ENCODE results near the gene GNAT2. TPM values are rescaled to one million over a fixed set of nuclear protein-coding genes. Genes with fewer than 3 reads are reported as not detected.

The GNAT2 gene
- total and polyA plus RNA-seq, 10 of the 15 experiments (the other 5 are each of a cell fraction or from before 2014, with no cell fraction given), result 0.08 to 1.3 (median 0.41) TPM

- H3K27me3 ChIP-seq (replicated peaks in 1 of 2; ENCODE audit: control insufficient read depth in 2 of 2, insufficient read depth in 2 of 2, low read length in 1 of 2), result no peaks in the 10 kb centered on the region
- 84% methylated on average over 7 of the region's 7 CpGs for WGBS (ENCODE audit: insufficient coverage, insufficient replicate concordance, low lambda C conversion rate, missing lambda C conversion rate)
- H2AFZ ChIP-seq (ENCODE audit: control insufficient read depth, low read depth, low read length), result no peak overlapping the region
- no peak overlapping the region for H3K9ac ChIP-seq (ENCODE audit: control insufficient read depth, insufficient read depth, low read length)
- in situ Hi-C loops (cut with MboI), result no loop called here
- no peaks in the 10 kb centered on the region for H4K20me1 ChIP-seq (ENCODE audit: control insufficient read depth, insufficient read depth)
- RAD21 ChIA-PET (ENCODE audit: unreplicated experiment), result no interaction called here
- 0 out of 2 replicates have a peak, but pooled peaks cover 4% of the 10 kb centered on the region for H3K4me1 ChIP-seq (ENCODE audit: control insufficient read depth, insufficient read depth, low read length)
- H3K36me3 ChIP-seq (ENCODE audit: control insufficient read depth in 2 of 2, insufficient read depth in 2 of 2, low read length in 1 of 2), result no peaks in the 10 kb centered on the region; a peak in 1 of 4 replicates
- no peak for TF ChIP-seq SUPT20H (IDR thresholded peaks at IDR 0.05; ENCODE audit: borderline replicate concordance, control insufficient read depth, low read depth, low read length)
- no peak for TF ChIP-seq ZBED1 (IDR thresholded peaks at IDR 0.05; ENCODE audit: borderline replicate concordance)
- TF ChIP-seq NR2C1 (IDR thresholded peaks at IDR 0.05), result peak; percentile 34; the same call in 1 of the 2 replicates
- no peak for TF ChIP-seq RUNX3 (IDR thresholded peaks at IDR 0.05; ENCODE audit: low read length)
- H3K79me2 ChIP-seq (ENCODE audit: control insufficient read depth, insufficient read depth, low read length), result no peaks in the 10 kb centered on the region; the same call in 1 of the 2 replicates
- POLR2A ChIA-PET, result no interaction called here
- TSS peak; percentile 48 for BruUV-seq (replicated peaks)
- no peak overlapping the region for H3K27ac ChIP-seq (ENCODE audit: control insufficient read depth, insufficient read depth)
- H3K4me3 ChIP-seq, result no peak overlapping the region
- H3K9me3 ChIP-seq (replicated peaks; ENCODE audit: control insufficient read depth, insufficient read depth, low read length), result no peaks in the 10 kb centered on the region
- SMC1A ChIA-PET (ENCODE audit: uncharacterized antibody, unreplicated experiment), result interaction anchor here (1.2 to 3.4 kb wide), 3 partner anchors 13 to 116 kb away, joined by 3 to 13 read pairs (median 4); no protein-coding TSS in a partner anchor
- H3K4me2 ChIP-seq (ENCODE audit: control insufficient read depth, insufficient read depth), result no peak overlapping the region
- DNase-seq (ENCODE audit: low read depth, low spot score) (no peak), ATAC-seq (no peak), FAIRE-seq (no peak)
- intact Hi-C loops (cut with micrococcal nuclease; ENCODE audit: unreplicated experiment), result loop anchor here (5.0 kb wide), 1 partner anchor 324 kb away; the partner anchor contains the start of gene AHCYL1
- CTCF ChIA-PET, result interaction anchor here (0.8 to 10.8 kb wide), 6 partner anchors 8 to 326 kb away, joined by 3 to 299 read pairs (median 4); partner anchors contain the start of genes AHCYL1 and GSTM2
Observed at GRCh38 chr1:109657970-109658369, 38.6 kb upstream of the GNAT2 start.

- Histone ChIP-seq H3K9ac (ENCODE audit: control insufficient read depth, insufficient read depth, low read length) (no peak overlapping the region), H3K27ac (ENCODE audit: control insufficient read depth, insufficient read depth) (no peak overlapping the region), H3K9me3 (replicated peaks; ENCODE audit: control insufficient read depth, insufficient read depth, low read length) (no peaks in the 10 kb centered on the region), H3K79me2 (ENCODE audit: control insufficient read depth, insufficient read depth, low read length) (no peaks in the 10 kb centered on the region; the same call in 1 of the 2 replicates), H4K20me1 (ENCODE audit: control insufficient read depth, insufficient read depth) (no peaks in the 10 kb centered on the region), H3K4me2 (ENCODE audit: control insufficient read depth, insufficient read depth) (0 out of 2 replicates have a peak overlapping the region, but pooled peaks have one; percentile 32), H3K36me3 (ENCODE audit: control insufficient read depth in 2 of 2, insufficient read depth in 2 of 2, low read length in 1 of 2) (no peaks in the 10 kb centered on the region; a peak in 1 of 4 replicates), H2AFZ (ENCODE audit: control insufficient read depth, low read depth, low read length) (no peak overlapping the region), H3K4me1 (ENCODE audit: control insufficient read depth, insufficient read depth, low read length) (0 out of 2 replicates have a peak, but pooled peaks cover 4% of the 10 kb centered on the region), H3K4me3 (no peak overlapping the region), H3K27me3 (replicated peaks in 1 of 2; ENCODE audit: control insufficient read depth in 2 of 2, insufficient read depth in 2 of 2, low read length in 1 of 2) (no peaks in the 10 kb centered on the region)
- DNase-seq (ENCODE audit: low read depth, low spot score) (no peak), FAIRE-seq (no peak), ATAC-seq (no peak)
- POLR2A ChIA-PET, result no interaction called here
- SMC1A ChIA-PET (ENCODE audit: uncharacterized antibody, unreplicated experiment), result interaction anchor here (1.2 to 3.4 kb wide), 4 partner anchors 13 to 119 kb away, joined by 3 to 13 read pairs (median 5); no protein-coding TSS in a partner anchor
- CTCF ChIA-PET, result interaction anchor here (2.3 to 10.8 kb wide), 2 partner anchors 18 to 327 kb away, joined by 13 to 299 read pairs; partner anchors contain the start of gene AHCYL1
- WGBS (ENCODE audit: insufficient coverage, insufficient replicate concordance, low lambda C conversion rate, missing lambda C conversion rate), result 97% methylated on average over 4 of the region's 4 CpGs
- in situ Hi-C loops (cut with MboI), result no loop called here
- no TSS peak for BruUV-seq (replicated peaks)
- RAD21 ChIA-PET (ENCODE audit: unreplicated experiment), result interaction anchor here (2.6 kb wide), 1 partner anchor 327 kb away, joined by 9 read pairs; the partner anchor contains the start of gene AHCYL1
- intact Hi-C loops (cut with micrococcal nuclease; ENCODE audit: unreplicated experiment), result loop anchor here (5.0 kb wide), 1 partner anchor 325 kb away; the partner anchor contains the start of gene AHCYL1
- TF ChIP-seq CBFB (IDR thresholded peaks at IDR 0.05; ENCODE audit: low read depth) (no peak), MAX (IDR thresholded peaks at IDR 0.05; ENCODE audit: low read depth, low read length) (no peak), HDAC6 (IDR thresholded peaks at IDR 0.05; ENCODE audit: unreplicated experiment) (no peak), BHLHE40 (IDR thresholded peaks at IDR 0.05; ENCODE audit: borderline replicate concordance in 1 of 2, low read depth in 2 of 2, low read length in 1 of 2) (no peak), HDAC2 (IDR thresholded peaks at IDR 0.05) (no peak), HSF1 (IDR thresholded peaks at IDR 0.05; ENCODE audit: low read depth, low read length) (no peak), ZNF217 (IDR thresholded peaks at IDR 0.05) (no peak), CHD1 (IDR thresholded peaks at IDR 0.05; ENCODE audit: low read depth, low read length) (no peak), BMI1 (IDR thresholded peaks at IDR 0.05; ENCODE audit: borderline replicate concordance) (no peak), CEBPB (IDR thresholded peaks at IDR 0.05; ENCODE audit: borderline replicate concordance in 1 of 2, low read depth in 2 of 2, low read length in 2 of 2) (no peak), SUZ12 (IDR thresholded peaks at IDR 0.05; ENCODE audit: unreplicated experiment) (no peak), GATAD2B (conservative IDR thresholded peaks at IDR 0.05; ENCODE audit: low read depth) (no peak)
Observed at GRCh38 chr1:109657395-109657794, 38.0 kb upstream of the GNAT2 start.

Measured in GM12878 (cell line).